Neuron (in vitro differentiated cells): ENCODE data around the gene ABHD1.
"Not testable (repeated sequence)": the region's sequence is repeated elsewhere in the genome, so short reads cannot be mapped to it uniquely, and the experiment has no call there.

Source experiments
- H2AFZ ChIP-seq: one replicate; pipeline ENCODE4 v1.6.1; 2013; ENCODE audit warnings: low read depth, mild to moderate bottlenecking, inconsistent platforms, low read length, moderate library complexity
- H3K27me3 ChIP-seq: one replicate; pipeline ENCODE4 v1.6.1; 2013; ENCODE audit warnings: low read length; ENCODE audit not compliant: insufficient read depth
- H3K36me3 ChIP-seq: one replicate; pipeline ENCODE4 v1.6.1; 2013; ENCODE audit warnings: low read length; ENCODE audit not compliant: insufficient read depth
- H3K4me1 ChIP-seq: one replicate; pipeline ENCODE4 v1.6.1; 2013; ENCODE audit warnings: low read length; ENCODE audit not compliant: insufficient read depth
- H3K4me3 ChIP-seq: 2 replicates; pipeline ENCODE4 v1.5.1; 2013; ENCODE audit warnings: mild to moderate bottlenecking, low read length, moderate library complexity
- H3K9me3 ChIP-seq: one replicate; pipeline ENCODE4 v1.6.1; 2013; ENCODE audit warnings: low read length

Gene ABHD1

GRCh38 chr2:27162151-27163121 is 38.8 kb downstream of the ABHD1 start:
- peaks cover 19% of the 10 kb centered on the region for H3K27me3 ChIP-seq
- H3K36me3 ChIP-seq, result no peaks in the 10 kb centered on the region
- H3K9me3 ChIP-seq, result peaks cover 1% of the 10 kb centered on the region
- H2AFZ ChIP-seq, result no peak overlapping the region
- no peak overlapping the region for H3K4me3 ChIP-seq
- H3K4me1 ChIP-seq, result no peaks in the 10 kb centered on the region

- Histone ChIP-seq H3K4me1 (no peaks in the 10 kb centered on the region), H3K9me3 (peaks cover 1% of the 10 kb centered on the region), H3K36me3 (no peaks in the 10 kb centered on the region), H3K4me3 (no peak overlapping the region), H2AFZ (no peak overlapping the region), H3K27me3 (peaks cover 14% of the 10 kb centered on the region)
Observed at GRCh38 chr2:27164960-27165763, 41.5 kb downstream of the ABHD1 start.

- no peaks in the 10 kb centered on the region for H3K36me3 ChIP-seq
- H3K4me3 ChIP-seq, result no peak overlapping the region
- no peaks in the 10 kb centered on the region for H3K4me1 ChIP-seq
- no peaks in the 10 kb centered on the region for H3K9me3 ChIP-seq
- H2AFZ ChIP-seq, result no peak overlapping the region
- H3K27me3 ChIP-seq, result peaks cover 35% of the 10 kb centered on the region
Observed at GRCh38 chr2:27170581-27171337, 47.1 kb downstream of the ABHD1 start.

GRCh38 chr2:27171351-27171848 is 47.8 kb downstream of the ABHD1 start:
- Histone ChIP-seq H2AFZ (no peak overlapping the region), H3K4me3 (no peak overlapping the region), H3K27me3 (peaks cover 39% of the 10 kb centered on the region), H3K4me1 (no peaks in the 10 kb centered on the region), H3K9me3 (no peaks in the 10 kb centered on the region), H3K36me3 (no peaks in the 10 kb centered on the region)

GRCh38 chr2:27174638-27175037 is 51.0 kb downstream of the ABHD1 start:
- H3K4me3 ChIP-seq, result no peak overlapping the region
- H3K9me3 ChIP-seq, result no peaks in the 10 kb centered on the region
- no peak overlapping the region for H2AFZ ChIP-seq
- H3K27me3 ChIP-seq, result peaks cover 35% of the 10 kb centered on the region
- no peaks in the 10 kb centered on the region for H3K36me3 ChIP-seq
- H3K4me1 ChIP-seq, result no peaks in the 10 kb centered on the region

GRCh38 chr2:27175330-27175729 is 51.7 kb downstream of the ABHD1 start:
- Histone ChIP-seq H3K4me3 (no peak overlapping the region), H2AFZ (no peak overlapping the region), H3K9me3 (no peaks in the 10 kb centered on the region), H3K36me3 (no peaks in the 10 kb centered on the region), H3K27me3 (peaks cover 32% of the 10 kb centered on the region), H3K4me1 (no peaks in the 10 kb centered on the region)

GRCh38 chr2:27175781-27176180 is 52.2 kb downstream of the ABHD1 start:
- H3K36me3 ChIP-seq, H2AFZ ChIP-seq: not testable (repeated sequence)

GRCh38 chr2:27177441-27178351 is 54.1 kb downstream of the ABHD1 start:
- H3K9me3 ChIP-seq, result no peaks in the 10 kb centered on the region
- H3K27me3 ChIP-seq, result peaks cover 27% of the 10 kb centered on the region
- H3K36me3 ChIP-seq, result no peaks in the 10 kb centered on the region
- no peak overlapping the region for H3K4me3 ChIP-seq
- H3K4me1 ChIP-seq, result peaks cover 4% of the 10 kb centered on the region
- no peak overlapping the region for H2AFZ ChIP-seq

More at GRCh38 chr2:27175781-27176180, 52.2 kb downstream of the ABHD1 start:
- peaks cover 34% of the 10 kb centered on the region for H3K27me3 ChIP-seq
- H3K4me3 ChIP-seq, H3K4me1 ChIP-seq, H3K9me3 ChIP-seq: not testable (repeated sequence)

GRCh38 chr2:27178469-27178868 is 54.9 kb downstream of the ABHD1 start:
- Histone ChIP-seq H3K27me3 (peaks cover 21% of the 10 kb centered on the region), H3K9me3 (no peaks in the 10 kb centered on the region), H2AFZ (no peak overlapping the region), H3K4me3 (no peak overlapping the region), H3K4me1 (peaks cover 4% of the 10 kb centered on the region), H3K36me3 (no peaks in the 10 kb centered on the region)

- Histone ChIP-seq H3K27me3 (peaks cover 14% of the 10 kb centered on the region), H3K36me3 (no peaks in the 10 kb centered on the region), H3K4me3 (no peak overlapping the region), H2AFZ (no peak overlapping the region), H3K9me3 (no peaks in the 10 kb centered on the region), H3K4me1 (peaks cover 4% of the 10 kb centered on the region)
Observed at GRCh38 chr2:27179344-27180000, 55.9 kb downstream of the ABHD1 start.
